ENCODE results near the gene ANXA2. TPM values are rescaled to one million over a fixed set of nuclear protein-coding genes. Genes with fewer than 3 reads are reported as not detected.
"Not testable (repeated sequence)": the region's sequence is repeated elsewhere in the genome, so short reads cannot be mapped to it uniquely, and the experiment has no call there.

ANXA2 gene
- total RNA-seq, 2 donors from 2014 or later, result 186 to 190 TPM

DNA sequence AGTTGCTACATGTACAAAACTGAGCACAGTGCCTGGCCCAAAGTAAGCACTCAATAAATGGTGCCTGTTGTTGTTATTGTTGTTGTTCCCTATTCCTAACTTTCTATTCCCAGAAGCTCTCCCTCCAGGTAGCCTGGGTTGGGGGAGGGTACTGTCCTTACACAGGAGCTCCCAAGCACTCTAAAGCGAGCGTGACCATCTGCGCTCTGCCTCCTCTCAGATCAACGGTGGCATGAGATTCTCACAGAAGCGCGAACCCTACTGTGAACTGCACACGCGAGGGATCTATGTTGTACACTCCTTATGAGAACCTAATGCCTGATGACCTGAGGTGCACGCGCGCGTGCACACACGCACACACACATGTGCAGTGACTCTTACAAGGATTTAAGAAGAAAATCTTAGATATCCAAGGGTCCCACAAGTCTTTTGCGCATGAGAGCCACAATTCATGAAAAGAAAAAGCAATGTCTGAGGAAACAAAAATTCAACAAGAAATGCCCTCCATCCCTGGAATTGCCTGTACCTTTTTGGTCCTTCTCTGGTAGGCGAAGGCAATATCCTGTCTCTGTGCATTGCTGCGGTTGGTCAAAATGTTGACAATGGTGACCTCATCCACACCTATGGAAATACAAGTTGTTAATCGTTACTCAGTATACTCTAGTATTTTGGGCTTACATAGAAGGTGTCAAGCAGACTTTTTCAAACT, 33.7 kb downstream of the ANXA2 start:
- Mint-ChIP-seq H3K4me1 (peaks cover 22% of the 10 kb centered on the region), H3K36me3 (ENCODE audit: low read depth) (peaks cover 2% of the 10 kb centered on the region), H3K27me3 (no peaks in the 10 kb centered on the region), H3K4me3 (no peak overlapping the region), H3K27ac (peak overlapping the region; percentile 88)
- no peak for DNase-seq
- ATAC-seq, result no peak
- no peaks in the 10 kb centered on the region for H3K9me3 ChIP-seq (ENCODE audit: control insufficient read depth, low read length, poor library complexity, severe bottlenecking)

DNA sequence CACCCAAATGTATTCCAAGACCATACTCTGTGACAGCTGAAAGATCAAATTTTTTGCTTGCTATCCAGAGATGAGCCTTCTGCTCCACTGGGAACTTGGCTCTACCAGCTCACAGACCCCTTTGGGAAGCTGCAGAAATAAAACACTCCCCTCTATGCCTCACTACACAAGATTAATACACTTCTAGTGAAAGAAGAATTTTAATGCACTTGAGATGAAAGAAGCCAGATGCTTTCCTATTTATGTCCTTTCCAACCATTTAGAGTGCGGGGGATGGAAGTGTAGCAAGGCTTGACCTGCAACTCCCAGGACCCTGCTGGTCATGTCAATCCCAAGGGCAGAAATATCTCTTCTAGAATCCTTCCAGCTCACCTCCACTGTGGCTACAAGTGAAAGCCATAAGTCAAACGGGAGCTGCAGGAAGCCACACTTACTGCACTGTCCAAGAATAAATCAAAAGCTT, 34.7 kb downstream of the ANXA2 start:
- H3K9me3 ChIP-seq (ENCODE audit: control insufficient read depth, low read length, poor library complexity, severe bottlenecking), result no peaks in the 10 kb centered on the region
- H3K4me3 Mint-ChIP-seq, result peak overlapping the region; percentile 28
- peak overlapping the region; percentile 88 for H3K27ac Mint-ChIP-seq
- H3K27me3 Mint-ChIP-seq, result no peaks in the 10 kb centered on the region
- no peak for DNase-seq
- H3K36me3 Mint-ChIP-seq (ENCODE audit: low read depth), result peaks cover 2% of the 10 kb centered on the region
- no peak for ATAC-seq
- H3K4me1 Mint-ChIP-seq, result peaks cover 22% of the 10 kb centered on the region

DNA sequence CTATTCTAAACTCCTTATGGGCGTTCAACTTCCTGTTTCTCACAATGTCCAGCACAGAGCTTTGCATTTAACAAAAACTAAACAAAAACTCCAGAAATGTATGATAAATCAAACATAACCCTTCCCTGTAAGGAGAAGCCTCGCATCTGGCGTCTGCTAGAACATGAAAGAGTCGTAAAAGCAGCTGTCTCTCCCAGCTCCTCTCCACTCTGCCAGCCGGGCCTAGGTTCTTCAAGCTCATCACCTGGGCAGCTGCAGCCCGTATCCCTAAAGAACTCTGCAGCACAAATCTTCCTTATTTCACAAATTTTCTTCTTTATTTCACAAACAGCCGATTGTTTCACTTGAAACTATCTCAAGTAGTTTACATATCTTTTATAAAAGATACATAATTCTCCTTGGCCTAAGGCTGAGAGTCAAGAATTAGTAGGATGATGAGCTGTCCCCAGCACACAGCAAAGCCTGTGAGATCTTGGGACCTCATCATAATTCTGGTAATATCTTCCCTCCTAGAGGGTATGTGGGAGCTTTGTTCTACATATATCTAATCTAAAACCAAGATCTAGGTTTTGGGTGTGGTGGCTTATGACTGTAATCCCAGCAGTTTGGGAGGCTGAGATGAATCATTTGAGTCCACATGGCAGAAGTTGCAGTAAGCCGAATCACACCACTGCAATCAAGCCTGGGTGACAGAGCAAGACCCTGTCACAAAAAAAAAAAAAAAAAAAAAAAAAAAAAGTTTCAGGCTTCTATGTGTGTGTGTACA, 35.3 kb downstream of the ANXA2 start:
- no peaks in the 10 kb centered on the region for H3K9me3 ChIP-seq (ENCODE audit: control insufficient read depth, low read length, poor library complexity, severe bottlenecking)
- Mint-ChIP-seq H3K4me1 (peaks cover 22% of the 10 kb centered on the region), H3K36me3 (ENCODE audit: low read depth) (peaks cover 2% of the 10 kb centered on the region), H3K27me3 (no peaks in the 10 kb centered on the region), H3K27ac (peak overlapping the region; percentile 88), H3K4me3 (no peak overlapping the region)
- peak; percentile 73 for ATAC-seq
- no peak for DNase-seq

GRCh38 chr15:60359738-60360137, 38.0 kb downstream of the ANXA2 start:
- ATAC-seq (peak; percentile 74), DNase-seq (peak in 1 of 3 donors; percentile 19)
- not testable (repeated sequence) for H3K9me3 ChIP-seq (ENCODE audit: control insufficient read depth, low read length, poor library complexity, severe bottlenecking); H3K4me3 Mint-ChIP-seq; H3K27me3 Mint-ChIP-seq; H3K36me3 Mint-ChIP-seq (ENCODE audit: low read depth)
- peak overlapping the region; percentile 73 for H3K27ac Mint-ChIP-seq
- peaks cover 25% of the 10 kb centered on the region for H3K4me1 Mint-ChIP-seq

- peak overlapping the region; percentile 73 for H3K27ac Mint-ChIP-seq
- H3K36me3 Mint-ChIP-seq (ENCODE audit: low read depth), result peaks cover 10% of the 10 kb centered on the region
- DNase-seq (no peak), ATAC-seq (no peak)
- no peaks in the 10 kb centered on the region for H3K27me3 Mint-ChIP-seq
- no peaks in the 10 kb centered on the region for H3K9me3 ChIP-seq (ENCODE audit: control insufficient read depth, low read length, poor library complexity, severe bottlenecking)
- H3K4me3 Mint-ChIP-seq, result no peak overlapping the region
- H3K4me1 Mint-ChIP-seq, result peaks cover 25% of the 10 kb centered on the region
Observed at GRCh38 chr15:60358935-60359682, 38.7 kb downstream of the ANXA2 start.

GRCh38 chr15:60356832-60357231, 41.0 kb downstream of the ANXA2 start:
- no peak overlapping the region for H3K27ac Mint-ChIP-seq
- no peaks in the 10 kb centered on the region for H3K27me3 Mint-ChIP-seq
- H3K4me1 Mint-ChIP-seq, result peaks cover 8% of the 10 kb centered on the region
- H3K4me3 Mint-ChIP-seq, result no peak overlapping the region
- H3K9me3 ChIP-seq (ENCODE audit: control insufficient read depth, low read length, poor library complexity, severe bottlenecking), result no peaks in the 10 kb centered on the region
- DNase-seq, result no peak
- no peak for ATAC-seq
- peaks cover 14% of the 10 kb centered on the region for H3K36me3 Mint-ChIP-seq (ENCODE audit: low read depth)

GRCh38 chr15:60355148-60355857, 42.5 kb downstream of the ANXA2 start:
- Mint-ChIP-seq H3K27me3 (no peaks in the 10 kb centered on the region), H3K4me1 (peaks cover 9% of the 10 kb centered on the region), H3K4me3 (no peak overlapping the region), H3K36me3 (ENCODE audit: low read depth) (peaks cover 18% of the 10 kb centered on the region), H3K27ac (peak overlapping the region; percentile 74)
- ATAC-seq, result no peak
- no peaks in the 10 kb centered on the region for H3K9me3 ChIP-seq (ENCODE audit: control insufficient read depth, low read length, poor library complexity, severe bottlenecking)
- no peak for DNase-seq

DNA sequence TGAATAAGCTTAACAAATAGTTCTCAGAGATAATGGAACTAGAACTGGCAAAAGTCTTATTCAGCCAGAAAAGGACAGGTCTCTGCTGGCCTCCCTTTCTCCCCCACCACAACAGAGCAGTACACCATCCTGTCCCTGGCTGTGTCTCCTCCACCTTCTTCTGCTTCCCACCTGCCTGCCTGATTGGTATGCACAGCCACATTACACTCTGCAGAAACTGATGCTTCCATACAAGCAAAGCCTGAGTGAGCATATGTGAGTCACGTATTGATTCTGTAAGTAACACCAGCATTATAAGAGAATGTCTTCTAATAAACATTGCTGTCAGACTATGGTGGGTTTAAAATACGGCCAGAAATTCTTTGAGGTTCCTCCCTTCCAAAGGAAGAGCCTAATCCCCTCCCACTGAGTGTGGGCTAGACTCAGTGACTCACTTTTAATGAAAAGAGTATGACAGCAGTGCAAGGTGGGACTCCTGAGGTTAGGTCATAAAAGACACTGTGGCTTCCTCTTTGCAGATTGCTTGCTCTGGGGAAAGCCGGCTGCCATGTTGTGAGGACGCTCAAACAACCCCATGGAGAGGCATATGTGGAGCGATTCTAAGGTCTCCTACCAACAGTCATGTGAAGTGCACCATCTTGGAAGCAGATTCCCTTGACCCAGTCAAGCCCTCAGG, 44.4 kb downstream of the ANXA2 start:
- Mint-ChIP-seq H3K27me3 (no peaks in the 10 kb centered on the region), H3K36me3 (ENCODE audit: low read depth) (peaks cover 26% of the 10 kb centered on the region), H3K27ac (peak overlapping the region; percentile 63), H3K4me1 (peaks cover 15% of the 10 kb centered on the region), H3K4me3 (no peak overlapping the region)
- DNase-seq, result no peak
- H3K9me3 ChIP-seq (ENCODE audit: control insufficient read depth, low read length, poor library complexity, severe bottlenecking), result no peaks in the 10 kb centered on the region
- ATAC-seq, result no peak

GRCh38 chr15:60352525-60352924, 45.3 kb downstream of the ANXA2 start:
- DNase-seq, result no peak
- no peaks in the 10 kb centered on the region for H3K27me3 Mint-ChIP-seq
- no peak overlapping the region for H3K27ac Mint-ChIP-seq

DNA sequence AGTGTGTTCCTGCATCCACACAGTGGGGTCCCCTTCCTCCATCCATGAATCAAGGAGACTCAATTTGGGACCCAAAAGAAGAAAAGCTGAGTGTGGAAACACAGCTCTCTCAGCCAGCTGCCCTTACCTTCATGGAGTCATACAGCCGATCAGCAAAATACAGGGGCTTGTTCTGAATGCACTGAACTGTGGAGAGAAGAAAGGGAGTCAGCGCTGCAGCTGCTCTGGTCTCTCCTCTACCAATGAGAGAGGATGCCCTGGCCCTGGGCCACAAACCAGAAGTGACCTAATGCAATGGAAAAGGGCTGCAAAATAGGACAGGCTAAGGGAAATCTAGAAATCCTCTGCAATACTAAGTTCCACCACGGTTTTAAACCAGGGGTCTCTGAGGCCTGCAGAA, 46.7 kb downstream of the ANXA2 start:
- DNase-seq (no peak), ATAC-seq (no peak)
- no peak overlapping the region for H3K27ac Mint-ChIP-seq
- no peaks in the 10 kb centered on the region for H3K9me3 ChIP-seq (ENCODE audit: control insufficient read depth, low read length, poor library complexity, severe bottlenecking)
- H3K4me1 Mint-ChIP-seq, result peaks cover 15% of the 10 kb centered on the region
- no peak overlapping the region for H3K4me3 Mint-ChIP-seq
- no peaks in the 10 kb centered on the region for H3K27me3 Mint-ChIP-seq
- H3K36me3 Mint-ChIP-seq (ENCODE audit: low read depth), result peaks cover 28% of the 10 kb centered on the region

More at GRCh38 chr15:60352525-60352924, 45.3 kb downstream of the ANXA2 start:
- ATAC-seq, result no peak
- H3K9me3 ChIP-seq (ENCODE audit: control insufficient read depth, low read length, poor library complexity, severe bottlenecking), result no peaks in the 10 kb centered on the region
- H3K4me1 Mint-ChIP-seq, result peaks cover 15% of the 10 kb centered on the region
- peaks cover 27% of the 10 kb centered on the region for H3K36me3 Mint-ChIP-seq (ENCODE audit: low read depth)
- H3K4me3 Mint-ChIP-seq, result no peak overlapping the region

GRCh38 chr15:60350108-60350507, 47.7 kb downstream of the ANXA2 start:
- H3K27me3 Mint-ChIP-seq, result no peaks in the 10 kb centered on the region
- DNase-seq (no peak), ATAC-seq (no peak)
- no peak overlapping the region for H3K27ac Mint-ChIP-seq
- no peak overlapping the region for H3K4me3 Mint-ChIP-seq
- H3K4me1 Mint-ChIP-seq, result peaks cover 15% of the 10 kb centered on the region
- peaks cover 26% of the 10 kb centered on the region for H3K36me3 Mint-ChIP-seq (ENCODE audit: low read depth)
- no peaks in the 10 kb centered on the region for H3K9me3 ChIP-seq (ENCODE audit: control insufficient read depth, low read length, poor library complexity, severe bottlenecking)

DNA sequence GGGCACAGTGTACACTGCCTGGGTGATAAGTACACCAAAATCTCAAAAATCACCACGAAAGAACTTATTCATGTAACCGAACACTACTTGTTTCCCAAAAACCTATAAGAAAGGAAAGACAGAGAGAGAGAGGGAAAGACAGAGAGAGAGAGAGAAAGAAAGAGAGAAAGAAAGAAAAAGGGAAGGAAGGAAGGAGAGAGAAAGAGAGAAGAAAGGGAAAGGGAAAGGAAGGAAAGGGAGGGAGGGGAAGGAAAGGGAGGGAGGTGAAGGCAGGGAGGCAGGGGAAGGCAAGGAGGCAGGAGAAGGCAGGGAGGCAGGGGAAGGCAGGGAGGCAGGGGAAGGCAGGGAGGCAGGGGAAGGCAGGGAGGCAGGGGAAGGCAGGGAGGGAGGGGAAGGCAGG, 48.2 kb downstream of the ANXA2 start:
- DNase-seq (no peak), ATAC-seq (no peak)
- Mint-ChIP-seq H3K27me3 (no peaks in the 10 kb centered on the region), H3K36me3 (ENCODE audit: low read depth) (peaks cover 20% of the 10 kb centered on the region), H3K4me3 (no peak overlapping the region), H3K4me1 (peaks cover 12% of the 10 kb centered on the region), H3K27ac (peak overlapping the region; percentile 69)
- no peaks in the 10 kb centered on the region for H3K9me3 ChIP-seq (ENCODE audit: control insufficient read depth, low read length, poor library complexity, severe bottlenecking)
